NCI-H146 treated with DMSO at 0.1 percent for 48 hours (cell line): Measurements from ENCODE around the gene KRT33B.
"Not testable (repeated sequence)": the region's sequence is repeated elsewhere in the genome, so short reads cannot be mapped to it uniquely, and the experiment has no call there.

Experiments used
- DNase-seq: peaks from one replicate; lab custom pipeline; 2025; ENCODE audit not compliant: unreplicated experiment; lab: John Stamatoyannopoulos, UW

The KRT33B gene

GRCh38 chr17:41394254-41394996, 24.8 kb upstream of the KRT33B start:
- no peak for DNase-seq

GRCh38 chr17:41393826-41394225, 24.2 kb upstream of the KRT33B start:
- no peak for DNase-seq

- DNase-seq, result no peak
These were observed 23.7 kb upstream of the KRT33B start for GRCh38 chr17:41393294-41393693.

GRCh38 chr17:41392278-41392677, 22.7 kb upstream of the KRT33B start:
- DNase-seq, result no peak

GRCh38 chr17:41391535-41391934, 21.9 kb upstream of the KRT33B start:
- no peak for DNase-seq

GRCh38 chr17:41390411-41390938, 20.9 kb upstream of the KRT33B start:
- no peak for DNase-seq

GRCh38 chr17:41387670-41388069, 18.1 kb upstream of the KRT33B start:
- DNase-seq, result no peak

- no peak for DNase-seq
These were observed 16.6 kb upstream of the KRT33B start for GRCh38 chr17:41386227-41386626.

GRCh38 chr17:41383690-41384089, 14.1 kb upstream of the KRT33B start:
- no peak for DNase-seq

- no peak for DNase-seq
These were observed 12.8 kb upstream of the KRT33B start for GRCh38 chr17:41382394-41382793.

GRCh38 chr17:41381943-41382342, 12.3 kb upstream of the KRT33B start, which contains the start of gene KRT34:
Gene KRT34 (minus strand): TSS chr17:41382306. CDS start chr17:41382246, 60 bp downstream.
- DNase-seq, result not testable (repeated sequence)

- not testable (repeated sequence) for DNase-seq
These were observed 10.5 kb upstream of the KRT33B start for GRCh38 chr17:41380091-41380490.

GRCh38 chr17:41377546-41377945, 7.9 kb upstream of the KRT33B start:
- no peak for DNase-seq

- DNase-seq, result no peak
These were observed 590 bp downstream of the KRT33B start for GRCh38 chr17:41369023-41369422.

GRCh38 chr17:41367426-41368075, 2.1 kb downstream of the KRT33B start:
- DNase-seq, result no peak

- DNase-seq, result no peak
These were observed 3.5 kb downstream of the KRT33B start for GRCh38 chr17:41366070-41366469.

GRCh38 chr17:41363881-41364280, 5.7 kb downstream of the KRT33B start:
- no peak for DNase-seq

GRCh38 chr17:41360296-41360995, 9.2 kb downstream of the KRT33B start:
- DNase-seq, result no peak

- DNase-seq, result no peak
These were observed 15.1 kb downstream of the KRT33B start for GRCh38 chr17:41354536-41354935.

- no peak for DNase-seq
These were observed 16.8 kb downstream of the KRT33B start for GRCh38 chr17:41352597-41353366.

- no peak for DNase-seq
These were observed 18.4 kb downstream of the KRT33B start for GRCh38 chr17:41351177-41351576.
